Hepatocyte (in vitro differentiated cells): ENCODE results near the gene CDK5R1. TPM values are rescaled to one million over a fixed set of nuclear protein-coding genes. Genes with fewer than 3 reads are reported as not detected.

ENCODE experiments used
- DNase-seq: peaks from one replicate; pipeline ENCODE4 v3.0.0-alpha.2; 2016; ENCODE audit warnings: low spot score
- H2AFZ ChIP-seq: fragments of 200-600 bp; sonication (generic); 2 replicates; pipeline ENCODE4 v1.6.0; 2016; ENCODE audit warnings: antibody characterized with exemption, mild to moderate bottlenecking
- H3K27ac ChIP-seq: fragments of 200-600 bp; sonication (generic); 2 replicates; pipeline ENCODE4 v1.5.1; 2016; ENCODE audit warnings: mild to moderate bottlenecking
- H3K27me3 ChIP-seq: fragments of 200-600 bp; sonication (generic); 2 replicates; pipeline ENCODE4 v1.6.1; 2016
- H3K36me3 ChIP-seq: fragments of 200-600 bp; sonication (generic); replicated peaks from 2 replicates; pipeline ENCODE4 v1.5.1; 2016; ENCODE audit warnings: low read depth; ENCODE audit not compliant: insufficient read depth
- H3K4me1 ChIP-seq: fragments of 200-600 bp; sonication (generic); 2 replicates; pipeline ENCODE4 v1.5.1; 2016; ENCODE audit warnings: mild to moderate bottlenecking, moderate library complexity; ENCODE audit not compliant: insufficient read depth
- H3K4me2 ChIP-seq: fragments of 200-600 bp; sonication (generic); 2 replicates; pipeline ENCODE4 v1.6.0; 2016
- H3K4me3 ChIP-seq: fragments of 200-600 bp; sonication (generic); 2 replicates; pipeline ENCODE4 v1.5.1; 2016; ENCODE audit warnings: mild to moderate bottlenecking
- H3K79me2 ChIP-seq: fragments of 200-600 bp; sonication (generic); 2 replicates; pipeline ENCODE4 v1.6.0; 2017; ENCODE audit warnings: mild to moderate bottlenecking
- H3K9me2 ChIP-seq: fragments of 200-600 bp; sonication (generic); replicated peaks from 2 replicates; pipeline ENCODE4 v1.6.0; 2017; ENCODE audit warnings: mild to moderate bottlenecking; ENCODE audit not compliant: insufficient read depth
- H3K9me3 ChIP-seq: fragments of 200-600 bp; sonication (generic); 2 replicates; pipeline ENCODE4 v1.5.1; 2016; ENCODE audit warnings: low read depth, mild to moderate bottlenecking
- H4K20me1 ChIP-seq: fragments of 200-600 bp; sonication (generic); 2 replicates; pipeline ENCODE4 v1.6.0; 2016; ENCODE audit warnings: mild to moderate bottlenecking; ENCODE audit not compliant: insufficient read depth, poor library complexity, severe bottlenecking
- CTCF ChIP-seq: fragments of 200-600 bp; sonication (generic); IDR thresholded peaks from 2 replicates; pipeline ENCODE4 v1.5.1; 2016; ENCODE audit warnings: antibody characterized with exemption, mild to moderate bottlenecking; ENCODE audit not compliant: poor library complexity
- EZH2 ChIP-seq: fragments of 200-600 bp; sonication (generic); IDR thresholded peaks from 2 replicates; pipeline ENCODE4 v1.6.1; 2016; ENCODE audit warnings: antibody characterized with exemption, mild to moderate bottlenecking, borderline replicate concordance
- EZH2phosphoT487 ChIP-seq: fragments of 200-600 bp; sonication (generic); IDR thresholded peaks from one replicate; pipeline ENCODE4 v1.6.1; 2018; ENCODE audit warnings: antibody characterized with exemption, mild to moderate bottlenecking, low read depth, moderate library complexity; ENCODE audit not compliant: unreplicated experiment, severe bottlenecking
- WGBS: methylation state at CpG from one replicate; pipeline ENCODE4 v1.1.6; 2016; ENCODE audit warnings: low lambda C conversion rate; ENCODE audit errors: missing lambda C conversion rate; 5-methylcytosine and 5-hydroxymethylcytosine counted together
- polyA plus RNA-seq: library from polyadenylated mRNA; unstranded; fragments of >200 nt; fragmentation: Nextera tagmentation; extraction: Ambion mirVana; gene quantifications from 2 replicates; pipeline ENCODE4 v1.2.1, GENCODE V29; 2016
- total RNA-seq: library from RNA; depleted of rRNA; stranded (reverse); fragments of >200 nt; gene quantifications from 2 replicates; pipeline ENCODE4 v1.2.3, GENCODE V29; 2014

The CDK5R1 gene
- total and polyA plus RNA-seq, 2 experiments from 2014 or later, result 0.80 to 1.1 TPM

- TF ChIP-seq EZH2 (no peak), EZH2phosphoT487 (no peak), CTCF (no peak)
- DNase-seq, result no peak
- WGBS, result 96% methylated on average over 11 of the region's 11 CpGs
Observed at GRCh38 chr17:32484628-32485027, 2.2 kb upstream of the CDK5R1 start.

GRCh38 chr17:32485261-32486110, 1.3 kb upstream of the CDK5R1 start:
- Histone ChIP-seq H2AFZ (peak overlapping the region; percentile 74), H3K4me1 (peaks cover 7% of the 10 kb centered on the region), H3K9me2 (no peaks in the 10 kb centered on the region), H3K27ac (peak overlapping the region; percentile 73), H3K4me3 (no peak overlapping the region), H3K36me3 (no peaks in the 10 kb centered on the region), H3K79me2 (no peaks in the 10 kb centered on the region), H3K27me3 (no peaks in the 10 kb centered on the region), H4K20me1 (no peaks in the 10 kb centered on the region), H3K4me2 (peak overlapping the region; percentile 89), H3K9me3 (no peaks in the 10 kb centered on the region)
- no peak for DNase-seq
- no peak for TF ChIP-seq EZH2phosphoT487
- TF ChIP-seq CTCF, result no peak
- no peak for TF ChIP-seq EZH2
- WGBS, result 82% methylated on average over 12 of the region's 12 CpGs

More at GRCh38 chr17:32484628-32485027, 2.2 kb upstream of the CDK5R1 start:
- H3K4me2 ChIP-seq, result no peak overlapping the region
- no peaks in the 10 kb centered on the region for H3K9me2 ChIP-seq
- H2AFZ ChIP-seq, result no peak overlapping the region
- H4K20me1 ChIP-seq, result no peaks in the 10 kb centered on the region
- H3K4me3 ChIP-seq, result no peak overlapping the region
- no peaks in the 10 kb centered on the region for H3K79me2 ChIP-seq
- H3K9me3 ChIP-seq, result no peaks in the 10 kb centered on the region
- H3K27me3 ChIP-seq, result no peaks in the 10 kb centered on the region
- no peak overlapping the region for H3K27ac ChIP-seq
- peaks cover 7% of the 10 kb centered on the region for H3K4me1 ChIP-seq
- no peaks in the 10 kb centered on the region for H3K36me3 ChIP-seq

- TF ChIP-seq EZH2phosphoT487 (no peak), EZH2 (no peak), CTCF (no peak)
- 25% methylated on average over 38 of the region's 72 CpGs for WGBS
- H3K27me3 ChIP-seq, result no peaks in the 10 kb centered on the region
- H3K9me3 ChIP-seq, result no peaks in the 10 kb centered on the region
- no peaks in the 10 kb centered on the region for H3K36me3 ChIP-seq
- H2AFZ ChIP-seq, result peak overlapping the region; percentile 74
- peak overlapping the region; percentile 89 for H3K4me2 ChIP-seq
- H3K9me2 ChIP-seq, result no peaks in the 10 kb centered on the region
- no peaks in the 10 kb centered on the region for H4K20me1 ChIP-seq
- peak overlapping the region; percentile 73 for H3K27ac ChIP-seq
- H3K4me1 ChIP-seq, result peaks cover 7% of the 10 kb centered on the region
- no peaks in the 10 kb centered on the region for H3K79me2 ChIP-seq
- peak; percentile 90 for DNase-seq
- H3K4me3 ChIP-seq, result peak overlapping the region; percentile 49
Observed at GRCh38 chr17:32486111-32486700, 587 bp upstream of the CDK5R1 start.
